Bronchial epithelial cell (primary cell): ENCODE results near the gene ART1. TPM values are rescaled to one million over a fixed set of nuclear protein-coding genes. Genes with fewer than 3 reads are reported as not detected.
"Not testable (repeated sequence)": the region's sequence is repeated elsewhere in the genome, so short reads cannot be mapped to it uniquely, and the experiment has no call there.

Experiments used
- DNase-seq: peaks from one replicate; pipeline ENCODE4 v3.0.0-alpha.2; 2010; ENCODE audit warnings: low read depth
- FAIRE-seq: peaks from 2 replicates; lab custom pipeline; 2011; peaks lifted over from hg19 to GRCh38; lab: Jason Lieb, UNC
- H3K27me3 ChIP-seq: 2 replicates; pipeline ENCODE4 v1.5.1; 2011; ENCODE audit warnings: low read length; ENCODE audit not compliant: control insufficient read depth, insufficient read depth
- H3K36me3 ChIP-seq: 2 replicates; pipeline ENCODE4 v1.5.1; 2011; ENCODE audit warnings: low read length; ENCODE audit not compliant: control insufficient read depth, insufficient read depth
- H3K4me3 ChIP-seq: 2 replicates; pipeline ENCODE4 v1.5.1; 2011; ENCODE audit warnings: mild to moderate bottlenecking, low read depth, low read length, control low read depth
- total RNA-seq: library from RNA; depleted of rRNA; stranded (reverse); fragments of >200 nt; gene quantifications from 2 replicates; pipeline ENCODE4 v1.2.1, GENCODE V29; 2014
- TF ChIP-seq, protein P1 (sequence below): IDR thresholded peaks from 2 replicates; pipeline ENCODE4 v1.5.1; 2011; ENCODE audit warnings: mild to moderate bottlenecking, moderate library complexity, low read length, control low read depth, inconsistent platforms; ENCODE audit not compliant: insufficient read depth, severe bottlenecking

The ART1 gene
- total RNA-seq, 1 donor from 2014 or later, result not detected

DNA sequence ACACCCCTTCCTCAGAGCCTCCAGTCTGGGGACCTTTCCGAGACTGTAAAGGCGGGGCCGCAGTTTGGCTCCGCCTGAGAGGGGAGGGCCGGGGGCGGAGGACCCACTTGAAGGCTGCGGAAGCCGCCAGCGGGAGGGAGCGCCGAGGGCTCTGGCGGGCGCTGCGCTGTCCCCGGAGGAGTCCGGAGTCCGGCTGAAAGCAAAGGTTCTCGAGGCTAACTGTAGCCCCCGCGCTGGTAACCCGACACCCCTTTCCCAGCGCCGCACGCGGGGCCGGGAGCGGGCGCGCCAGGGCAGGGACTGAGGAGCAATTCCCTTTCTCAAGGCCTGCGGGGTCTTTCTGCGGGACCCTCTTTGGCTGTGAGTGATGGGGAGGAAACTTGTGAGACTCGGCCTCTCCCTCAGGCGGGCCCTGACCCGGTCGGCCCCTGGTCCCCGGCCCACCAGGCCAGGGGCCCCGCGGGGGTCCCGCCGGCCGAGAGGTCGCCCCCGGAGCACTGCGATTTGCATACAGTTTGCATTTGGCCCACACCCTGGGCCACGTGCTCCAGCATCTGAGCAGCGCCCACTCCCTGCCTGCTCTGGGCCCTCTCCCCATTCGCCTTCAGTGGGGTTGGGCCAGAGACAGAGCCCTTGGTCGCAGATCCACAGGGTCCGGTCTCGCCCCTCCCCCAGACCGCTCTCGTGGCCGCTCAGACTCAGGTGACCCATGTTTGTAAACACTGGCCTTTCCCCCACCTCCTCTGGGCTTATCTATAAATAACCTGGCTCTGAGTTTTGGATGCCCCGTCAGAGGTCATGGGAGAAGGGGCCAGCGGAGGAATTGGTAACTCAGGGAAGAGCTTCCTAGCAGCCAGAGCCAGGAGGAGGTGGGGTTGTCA is 2.6 kb upstream of the ART1 start:
- H3K4me3 ChIP-seq, result peak overlapping the region; percentile 40
- H3K36me3 ChIP-seq, result no peaks in the 10 kb centered on the region
- H3K27me3 ChIP-seq, result peaks cover 4% of the 10 kb centered on the region
- FAIRE-seq (no peak), DNase-seq (peak; percentile 53)
- TF ChIP-seq, protein P1, sequence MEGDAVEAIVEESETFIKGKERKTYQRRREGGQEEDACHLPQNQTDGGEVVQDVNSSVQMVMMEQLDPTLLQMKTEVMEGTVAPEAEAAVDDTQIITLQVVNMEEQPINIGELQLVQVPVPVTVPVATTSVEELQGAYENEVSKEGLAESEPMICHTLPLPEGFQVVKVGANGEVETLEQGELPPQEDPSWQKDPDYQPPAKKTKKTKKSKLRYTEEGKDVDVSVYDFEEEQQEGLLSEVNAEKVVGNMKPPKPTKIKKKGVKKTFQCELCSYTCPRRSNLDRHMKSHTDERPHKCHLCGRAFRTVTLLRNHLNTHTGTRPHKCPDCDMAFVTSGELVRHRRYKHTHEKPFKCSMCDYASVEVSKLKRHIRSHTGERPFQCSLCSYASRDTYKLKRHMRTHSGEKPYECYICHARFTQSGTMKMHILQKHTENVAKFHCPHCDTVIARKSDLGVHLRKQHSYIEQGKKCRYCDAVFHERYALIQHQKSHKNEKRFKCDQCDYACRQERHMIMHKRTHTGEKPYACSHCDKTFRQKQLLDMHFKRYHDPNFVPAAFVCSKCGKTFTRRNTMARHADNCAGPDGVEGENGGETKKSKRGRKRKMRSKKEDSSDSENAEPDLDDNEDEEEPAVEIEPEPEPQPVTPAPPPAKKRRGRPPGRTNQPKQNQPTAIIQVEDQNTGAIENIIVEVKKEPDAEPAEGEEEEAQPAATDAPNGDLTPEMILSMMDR, result no peak

DNA sequence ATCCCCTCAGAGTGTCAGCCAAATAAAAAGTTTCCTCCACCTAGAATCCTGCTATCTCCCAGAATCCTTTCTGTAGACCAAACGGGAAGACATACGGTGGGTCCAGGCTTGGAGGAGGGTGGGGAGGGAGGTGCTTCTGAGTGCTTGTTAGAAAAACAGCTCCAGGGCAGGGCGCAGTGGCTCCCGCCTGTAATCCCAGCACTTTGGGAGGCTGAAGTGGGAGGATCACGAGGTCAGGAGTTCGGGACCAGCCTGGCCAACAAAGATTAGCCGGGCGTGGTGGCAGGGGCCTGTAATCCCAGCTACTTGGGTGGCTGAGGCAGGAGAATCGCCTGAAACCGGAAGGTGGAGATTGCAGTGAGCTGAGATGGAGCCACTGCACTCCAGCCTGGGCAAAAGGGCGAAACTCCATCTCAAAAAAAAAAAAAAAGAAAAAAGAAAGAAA is 1.8 kb upstream of the ART1 start:
- FAIRE-seq, H3K27me3 ChIP-seq, H3K36me3 ChIP-seq, DNase-seq, H3K4me3 ChIP-seq: not testable (repeated sequence)

DNA sequence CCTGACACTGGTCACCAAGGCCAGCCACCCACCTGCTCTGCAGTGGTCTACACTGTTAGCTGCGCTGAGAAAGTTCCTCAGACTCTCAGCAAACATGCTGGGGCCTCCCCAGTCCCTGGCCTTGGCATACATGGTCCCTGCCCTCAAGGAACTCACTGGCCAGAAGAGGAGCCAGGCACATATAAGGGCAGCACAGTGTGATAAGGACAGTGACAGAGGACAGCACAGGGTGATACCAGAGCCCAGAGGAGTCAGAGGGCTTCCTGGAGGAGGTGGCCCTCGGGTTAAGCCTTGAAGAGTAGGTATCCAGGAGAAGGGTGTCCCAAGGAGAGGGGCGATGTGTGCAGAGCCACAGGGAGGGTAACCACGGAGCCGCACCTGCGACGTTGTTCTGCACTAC is 624 bp downstream of the ART1 start:
- Histone ChIP-seq H3K27me3 (peaks cover 7% of the 10 kb centered on the region), H3K36me3 (no peaks in the 10 kb centered on the region), H3K4me3 (no peak overlapping the region)
- TF ChIP-seq, protein P1, result no peak
- DNase-seq, result no peak
- FAIRE-seq, result peak; percentile 28

DNA sequence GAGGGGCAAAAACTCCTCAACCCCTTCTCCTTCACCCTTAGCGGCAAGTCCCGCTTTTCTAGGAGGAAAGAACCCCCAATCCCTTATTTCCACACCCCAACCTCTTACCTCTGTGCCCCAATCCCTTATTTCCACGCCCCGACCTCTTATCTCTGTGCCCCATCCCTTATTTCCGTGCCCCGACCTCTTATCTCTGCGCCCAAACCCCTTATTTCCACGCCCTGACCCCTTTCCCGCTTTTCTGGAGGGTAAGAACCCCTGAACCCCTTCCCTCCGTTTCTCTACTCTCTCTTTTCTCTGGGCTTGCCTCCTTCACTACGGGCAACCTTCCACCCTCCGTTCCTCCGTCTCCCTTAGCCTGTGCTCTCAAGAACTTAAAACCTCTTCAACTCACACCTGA is 3.9 kb downstream of the ART1 start:
- H3K36me3 ChIP-seq, FAIRE-seq, H3K27me3 ChIP-seq, DNase-seq, H3K4me3 ChIP-seq: not testable (repeated sequence)

DNA sequence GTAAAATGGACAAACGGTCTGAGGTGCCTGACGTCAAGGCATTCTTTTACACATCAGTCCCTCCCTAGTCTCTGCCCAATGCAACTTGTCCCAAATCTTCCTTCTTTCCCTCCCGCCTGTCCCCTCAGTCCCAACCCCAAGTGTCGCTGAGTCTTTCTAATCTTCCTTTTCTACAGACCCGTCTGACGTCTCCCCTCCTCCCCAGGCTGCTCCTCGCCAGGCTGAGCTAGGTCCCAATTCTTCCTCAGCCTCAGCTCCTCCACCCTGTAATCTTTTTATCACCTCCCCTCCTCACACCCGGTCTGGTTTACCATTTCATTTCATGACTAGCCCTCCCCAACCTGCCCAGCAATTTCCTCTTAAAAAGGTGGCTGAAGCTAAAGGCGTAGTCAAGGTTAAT is 4.4 kb downstream of the ART1 start:
- not testable (repeated sequence) for H3K36me3 ChIP-seq, H3K4me3 ChIP-seq, DNase-seq, H3K27me3 ChIP-seq, FAIRE-seq

DNA sequence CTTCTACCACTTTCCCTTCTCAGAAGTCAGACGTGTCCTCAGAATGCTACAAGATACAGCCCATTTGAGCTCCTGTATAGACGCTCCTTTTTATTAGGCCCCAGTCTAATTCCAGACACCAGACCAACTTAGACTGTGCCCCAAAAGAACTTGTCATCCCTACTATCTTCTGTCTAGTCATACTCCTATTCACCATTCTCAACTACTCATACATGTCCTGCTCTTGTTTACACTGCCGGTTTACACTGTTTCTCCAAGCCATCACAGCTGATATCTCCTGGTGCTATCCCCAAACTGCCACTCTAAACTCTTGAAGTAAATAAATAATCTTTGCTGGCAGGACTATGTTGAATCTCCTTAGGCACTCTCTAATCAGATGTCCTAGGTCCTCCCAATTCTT is 7.6 kb downstream of the ART1 start:
- H3K36me3 ChIP-seq, H3K27me3 ChIP-seq, FAIRE-seq, DNase-seq, H3K4me3 ChIP-seq: not testable (repeated sequence)

DNA sequence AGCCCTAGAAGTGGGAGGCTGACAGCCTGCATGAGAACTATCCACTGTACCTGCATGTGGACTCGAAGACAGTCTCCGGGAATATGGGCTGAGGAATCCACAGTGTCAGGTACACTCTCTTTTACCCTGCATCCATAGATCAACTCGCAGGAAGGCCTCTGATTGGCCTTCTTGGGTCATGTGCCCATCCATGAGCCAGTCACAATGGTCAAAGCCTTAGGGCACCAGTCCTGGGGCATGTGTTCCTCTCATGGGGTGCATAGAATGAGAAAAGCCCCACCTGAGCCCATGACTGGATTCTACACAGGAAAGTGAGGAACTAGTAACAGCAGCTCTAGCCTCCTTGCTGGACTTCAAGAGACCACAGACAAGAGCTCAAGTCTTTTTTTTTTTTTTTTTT is 10.6 kb downstream of the ART1 start:
- FAIRE-seq (no peak), DNase-seq (no peak)
- TF ChIP-seq, protein P1, result no peak
- no peak overlapping the region for H3K4me3 ChIP-seq
- no peaks in the 10 kb centered on the region for H3K27me3 ChIP-seq
- H3K36me3 ChIP-seq, result no peaks in the 10 kb centered on the region

DNA sequence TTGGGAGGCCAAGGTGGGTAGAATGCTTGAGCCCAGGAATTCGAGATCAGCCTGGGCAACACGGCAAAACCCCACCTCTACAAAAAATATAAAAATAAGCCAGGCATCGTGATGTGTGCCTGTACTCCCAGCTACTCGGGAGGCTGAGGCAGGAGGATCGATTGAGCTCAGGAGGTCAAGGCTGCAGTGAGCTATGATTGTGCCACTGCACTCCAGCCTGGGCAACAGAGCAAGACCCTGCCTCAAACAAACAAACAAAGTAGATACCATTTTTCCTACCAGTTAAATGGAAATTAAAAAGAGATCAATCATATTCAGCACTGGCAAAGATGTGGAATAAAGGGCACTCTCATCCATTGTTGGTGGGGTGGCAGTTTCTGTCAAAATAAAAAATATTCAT is 12.4 kb downstream of the ART1 start:
- not testable (repeated sequence) for FAIRE-seq, DNase-seq, H3K4me3 ChIP-seq, H3K27me3 ChIP-seq, H3K36me3 ChIP-seq
